Measurements from ENCODE around the gene NEU2. TPM values are rescaled to one million over a fixed set of nuclear protein-coding genes. Genes with fewer than 3 reads are reported as not detected.

The NEU2 gene
- polyA plus RNA-seq, 1 donor from 2014 or later = not detected

DNA sequence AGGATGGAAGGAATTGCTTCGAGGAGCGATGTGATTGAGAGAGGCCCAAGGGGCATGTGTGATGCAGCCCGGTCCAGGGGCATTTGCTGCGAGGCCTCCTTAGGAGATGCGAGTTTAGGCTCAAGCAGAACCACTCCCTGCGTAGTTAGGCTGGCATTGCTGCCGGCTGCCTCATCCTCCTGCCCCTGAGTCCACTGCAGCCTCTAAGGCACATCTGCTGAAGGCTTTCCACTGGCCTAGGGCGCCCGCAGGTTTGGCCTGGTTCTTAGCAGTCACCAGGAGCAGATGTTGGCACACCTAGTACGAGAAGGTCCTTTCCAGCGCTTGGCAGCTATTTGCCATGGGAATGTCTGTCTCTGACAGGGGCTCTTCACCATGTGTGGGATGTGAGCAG is 48.4 kb downstream of the NEU2 start:
- Mint-ChIP-seq H3K4me3 (peak overlapping the region; percentile 69 to 95 (median 86)), H3K27ac (peak overlapping the region; percentile 92 to 98 (median 93)), H3K9me3 (no peaks in the 10 kb centered on the region), H3K36me3 (peaks cover 16% of the 10 kb centered on the region), H3K27me3 (no peaks in the 10 kb centered on the region), H3K4me1 (peaks cover 62 to 79% (median 71%) of the 10 kb centered on the region in 3 donors)

DNA sequence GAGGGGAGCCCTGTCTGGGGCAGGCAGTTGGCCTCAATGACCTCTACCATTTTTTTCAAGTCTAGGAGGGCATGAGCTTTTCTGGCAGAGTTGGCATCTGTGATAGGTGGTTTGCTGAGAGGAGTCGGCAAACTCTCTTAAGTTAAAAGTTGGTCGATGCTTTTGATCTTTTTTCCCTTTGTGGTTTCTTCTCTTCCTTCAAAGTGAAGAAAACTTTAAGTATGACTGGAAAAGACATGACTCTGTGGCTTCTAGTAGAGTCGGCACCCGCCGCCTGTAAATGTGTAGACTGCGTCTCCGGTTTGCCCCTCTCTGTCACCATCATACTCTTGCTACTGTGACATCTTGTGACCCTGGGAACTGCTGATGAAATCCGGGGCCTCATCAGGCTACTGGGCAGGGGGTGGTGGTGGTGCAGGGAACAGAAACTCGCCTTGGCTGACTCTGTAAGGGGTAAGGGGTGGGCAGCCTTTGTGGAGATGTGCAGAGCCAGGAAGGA is 48.8 kb downstream of the NEU2 start:
- Mint-ChIP-seq H3K9me3 (no peaks in the 10 kb centered on the region), H3K27ac (peak overlapping the region; percentile 92 to 98 (median 93)), H3K36me3 (peaks cover 16% of the 10 kb centered on the region), H3K4me3 (peak overlapping the region; percentile 69 to 94 (median 82)), H3K27me3 (no peaks in the 10 kb centered on the region), H3K4me1 (peaks cover 64 to 83% (median 74%) of the 10 kb centered on the region in 3 donors)

DNA sequence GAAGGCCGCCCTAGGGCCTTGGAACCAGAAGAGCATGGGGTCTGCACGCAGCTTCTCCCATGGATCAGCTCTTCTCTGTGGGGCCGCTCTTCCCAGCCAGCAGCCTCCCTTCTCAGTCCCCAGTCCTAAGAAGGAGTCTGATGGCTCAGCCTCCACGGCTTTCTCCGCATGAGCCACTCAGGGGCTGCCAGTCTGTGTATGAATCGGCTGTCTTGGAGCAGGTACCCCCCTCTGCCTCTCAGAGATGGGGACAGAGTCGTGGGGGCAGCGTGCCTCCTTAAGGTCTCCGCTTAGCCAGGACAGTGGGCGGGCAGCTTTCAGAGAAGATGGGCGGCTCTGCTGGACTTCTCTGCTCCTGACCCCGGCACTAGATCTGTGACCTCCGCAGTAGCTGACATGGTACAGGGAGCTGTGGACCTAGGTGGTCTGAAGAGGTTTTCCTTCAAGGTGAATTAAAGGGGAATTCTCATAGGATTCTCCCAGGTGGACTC is 49.3 kb downstream of the NEU2 start:
- Mint-ChIP-seq H3K36me3 (peaks cover 16% of the 10 kb centered on the region), H3K27ac (peak overlapping the region; percentile 92 to 98 (median 93)), H3K9me3 (no peaks in the 10 kb centered on the region), H3K4me1 (peaks cover 64 to 84% (median 75%) of the 10 kb centered on the region in 3 donors), H3K4me3 (peak overlapping the region; percentile 68 to 94 (median 82)), H3K27me3 (no peaks in the 10 kb centered on the region)

DNA sequence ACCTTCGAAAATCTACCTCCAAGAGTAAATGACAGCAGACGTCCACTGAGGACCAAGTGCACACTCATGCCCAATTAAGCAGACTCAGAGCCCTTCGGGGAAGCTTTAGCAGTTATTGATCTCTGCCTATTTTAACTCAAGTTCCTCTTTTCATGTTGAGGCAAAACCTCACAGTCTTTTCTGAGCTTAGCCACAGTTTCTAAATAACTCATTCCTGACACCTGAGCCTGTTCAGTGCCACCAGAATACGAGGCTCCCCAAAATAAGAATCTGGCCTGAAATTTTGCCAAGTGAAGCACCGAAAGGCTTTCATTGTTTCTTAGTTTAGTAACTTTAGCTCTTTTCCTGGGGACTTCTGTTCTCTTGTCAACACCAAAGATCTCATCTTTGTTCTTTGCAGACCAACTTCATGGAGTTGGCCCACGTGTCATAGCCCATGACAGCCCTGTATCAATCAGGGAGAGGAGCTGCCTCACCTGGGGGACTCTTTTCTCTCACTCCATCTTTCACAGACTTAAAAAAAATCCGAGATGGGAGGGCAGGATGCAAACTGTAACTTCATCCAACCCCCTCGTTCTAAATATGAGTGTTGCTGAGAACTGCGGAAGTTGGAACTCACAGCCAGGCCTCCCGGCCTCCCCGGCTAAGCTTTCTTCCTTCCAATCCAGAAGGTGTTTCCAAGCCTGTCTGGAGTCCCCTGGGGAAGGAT is 49.9 kb downstream of the NEU2 start:
- peaks cover 15% of the 10 kb centered on the region for H3K36me3 Mint-ChIP-seq
- peak overlapping the region; percentile 92 to 98 (median 93) for H3K27ac Mint-ChIP-seq
- H3K27me3 Mint-ChIP-seq = no peaks in the 10 kb centered on the region
- peaks cover 64 to 83% (median 74%) of the 10 kb centered on the region in 3 donors for H3K4me1 Mint-ChIP-seq
- no peaks in the 10 kb centered on the region for H3K9me3 Mint-ChIP-seq
- H3K4me3 Mint-ChIP-seq = peak overlapping the region; percentile 68 to 94 (median 82)

DNA sequence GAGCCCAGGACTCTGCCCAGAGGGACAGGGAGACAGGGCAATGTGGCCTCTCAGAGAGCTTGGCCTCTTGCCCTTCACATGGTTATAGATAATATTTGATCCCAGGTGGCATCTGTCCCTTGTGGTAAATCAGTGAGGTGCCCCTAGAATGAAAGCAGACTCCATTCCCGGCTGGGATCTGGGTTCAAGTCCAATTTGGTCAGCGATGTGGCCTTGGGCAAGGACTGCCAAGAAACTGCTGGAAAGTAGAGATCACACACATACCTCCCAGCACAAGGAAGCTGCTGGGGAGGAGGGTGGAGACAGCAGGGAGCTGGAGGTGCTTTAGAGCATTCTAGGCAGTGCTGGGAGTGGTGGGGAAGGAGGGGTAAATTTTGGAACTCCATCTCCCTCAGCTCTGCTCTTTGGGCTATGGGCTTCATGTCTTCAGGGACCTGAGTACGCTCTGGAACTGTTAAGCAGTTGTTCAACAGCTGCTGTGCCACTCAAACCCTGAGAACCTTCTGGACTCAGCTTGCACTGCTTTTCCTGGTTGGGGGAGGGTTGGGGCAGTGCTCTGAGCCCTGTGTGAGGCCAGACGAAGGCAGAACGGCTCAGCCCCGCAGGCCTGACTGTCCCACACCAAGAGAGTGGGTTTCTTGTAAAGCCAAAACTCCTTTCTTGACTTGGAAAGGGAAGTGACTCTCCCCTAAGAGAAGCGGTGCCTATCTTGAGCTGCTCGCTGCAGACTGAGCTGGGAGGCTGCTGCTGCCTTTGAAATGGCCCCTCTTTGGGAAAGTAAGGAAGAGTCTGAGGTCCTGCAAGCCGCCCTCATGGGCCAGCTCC is 50.7 kb downstream of the NEU2 start:
- Mint-ChIP-seq H3K36me3 (peaks cover 13% of the 10 kb centered on the region), H3K27ac (peak overlapping the region; percentile 92 to 98 (median 93)), H3K4me1 (peaks cover 69 to 84% (median 77%) of the 10 kb centered on the region in 3 donors), H3K4me3 (peak overlapping the region; percentile 76 to 94 (median 82)), H3K27me3 (no peaks in the 10 kb centered on the region), H3K9me3 (no peaks in the 10 kb centered on the region)

DNA sequence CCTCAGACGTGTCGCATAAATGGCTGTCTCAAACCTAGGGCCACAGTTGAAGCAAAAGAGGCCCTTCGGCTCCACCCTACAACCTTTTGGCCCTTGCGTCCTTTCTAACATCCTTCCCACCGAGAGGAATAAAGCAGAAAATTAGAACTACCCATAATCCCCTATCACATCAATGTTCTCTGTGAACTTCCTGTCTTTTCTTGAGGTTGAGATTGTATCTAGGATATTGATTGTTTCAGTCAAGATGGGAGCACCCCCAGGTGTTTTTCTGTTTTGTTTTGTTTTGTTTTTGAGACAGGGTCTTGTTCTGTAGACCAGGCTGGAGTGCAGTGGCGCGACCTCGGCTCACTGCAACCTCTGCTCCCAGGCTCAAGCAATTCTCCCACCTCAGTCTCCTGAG is 51.3 kb downstream of the NEU2 start:
- Mint-ChIP-seq H3K36me3 (peaks cover 13% of the 10 kb centered on the region), H3K4me3 (peak overlapping the region; percentile 76 to 94 (median 82)), H3K27me3 (no peaks in the 10 kb centered on the region), H3K27ac (peak overlapping the region; percentile 92 to 98 (median 93)), H3K9me3 (no peaks in the 10 kb centered on the region), H3K4me1 (peaks cover 73 to 86% (median 83%) of the 10 kb centered on the region in 3 donors)

DNA sequence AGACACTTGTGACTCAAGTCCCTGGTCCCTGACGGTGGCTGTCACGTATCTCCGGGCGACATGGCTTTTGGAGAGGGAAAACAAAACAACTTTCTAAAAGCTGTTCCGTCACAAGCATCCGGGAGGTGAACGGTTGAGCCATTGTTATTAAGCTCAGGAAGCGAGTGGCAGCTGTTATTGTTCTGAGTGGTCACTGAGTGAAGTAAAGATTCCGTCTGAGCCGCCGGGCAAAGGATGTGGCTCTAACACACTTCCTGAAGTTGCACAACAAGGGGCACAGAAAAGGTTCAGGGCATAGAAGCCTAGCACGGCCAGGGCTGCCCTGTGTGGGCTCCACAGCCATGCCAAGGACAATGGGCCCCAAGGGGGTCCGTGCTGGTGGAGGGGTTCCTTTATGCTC is 52.0 kb downstream of the NEU2 start:
- Mint-ChIP-seq H3K9me3 (no peaks in the 10 kb centered on the region), H3K27ac (peak overlapping the region; percentile 92 to 98 (median 93)), H3K27me3 (no peaks in the 10 kb centered on the region), H3K4me3 (peak overlapping the region; percentile 76 to 94 (median 82)), H3K36me3 (peaks cover 12% of the 10 kb centered on the region), H3K4me1 (peaks cover 67 to 84% (median 81%) of the 10 kb centered on the region in 3 donors)

Other genes with a start within 250 kb of the NEU2 start
- gene SNORC, start 162.4 kb upstream of the NEU2 start, polyA plus RNA-seq = not detected
- not detected for gene NGEF, start 19.4 kb upstream of the NEU2 start, polyA plus RNA-seq
- 220 TPM for gene INPP5D, start 27.7 kb downstream of the NEU2 start, polyA plus RNA-seq
- gene ATG16L1, start 219.0 kb downstream of the NEU2 start, polyA plus RNA-seq = 11.2 TPM